Suprapubic skin (tissue), 4 donors: ENCODE data around the gene IPO13.

Experiments used
- POLR2A ChIP-seq, 2 donors: fragments of 450-650 bp; IDR thresholded peaks; one replicate each; pipeline ENCODE4 v1.6.1; 2017; ENCODE audit warnings: antibody characterized with exemption in 2 of 2, mild to moderate bottlenecking in 2 of 2, moderate library complexity in 2 of 2
- POLR2AphosphoS5 ChIP-seq, 3 donors: sonication (generic); formaldehyde crosslinking; IDR thresholded peaks; one replicate each; pipeline ENCODE4 v1.6.1; 2017; ENCODE audit warnings: antibody characterized with exemption in 3 of 3

DNA sequence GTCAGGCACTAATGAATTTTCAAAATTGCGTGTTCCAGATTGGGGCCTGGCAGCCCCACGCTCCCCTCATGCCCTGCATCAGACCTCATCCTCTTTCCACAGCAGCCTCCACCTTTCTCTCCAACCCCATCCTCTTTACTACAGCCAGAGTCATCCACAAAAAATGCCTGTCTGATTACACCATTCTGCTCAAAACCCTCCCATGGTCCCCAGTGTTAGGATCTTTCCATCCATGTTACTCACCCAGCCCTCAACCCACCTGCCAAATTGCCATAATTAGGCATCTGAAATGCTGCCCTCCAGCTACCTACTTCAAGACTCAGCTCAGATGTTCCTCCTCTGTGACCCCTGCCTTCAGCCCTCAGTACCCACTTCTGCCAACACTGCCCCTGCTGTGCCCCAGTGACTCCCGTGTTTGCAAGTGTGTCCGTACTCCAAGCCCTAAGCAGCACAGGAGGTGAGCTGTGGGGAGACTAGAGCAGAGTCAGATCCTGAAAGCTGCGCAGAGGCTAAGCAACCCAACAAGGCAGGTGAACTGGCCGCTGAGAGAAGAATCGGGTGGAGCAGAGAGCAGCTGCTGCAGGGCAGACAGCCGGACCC lies 13.9 kb upstream of the IPO13 start:
- TF ChIP-seq POLR2A (IDR thresholded peaks at IDR 0.05) (no peak), POLR2AphosphoS5 (IDR thresholded peaks at IDR 0.05) (no peak)
